ENCODE measurements around the gene LTBP1.

LTBP1 gene

GRCh38 chr2:32937602-32938448 lies 8.9 kb upstream of the LTBP1 start:
- Histone ChIP-seq H3K4me2 (ENCODE audit: low read length) (peak overlapping the region; percentile 43), H2BK5ac (ENCODE audit: low read depth, low read length, poor library complexity) (peak overlapping the region; percentile 81), H3K79me1 (ENCODE audit: low read length) (peaks cover 13% of the 10 kb centered on the region), H4K91ac (ENCODE audit: low read depth, low read length) (peak overlapping the region; percentile 95), H4K8ac (ENCODE audit: low read depth, low read length) (peak overlapping the region; percentile 86), H2AFZ (ENCODE audit: insufficient read depth, low read length, poor library complexity) (no peak overlapping the region), H3K18ac (ENCODE audit: low read length) (peak overlapping the region; percentile 90), H3K27ac (ENCODE audit: low read depth, low read length) (peak overlapping the region; percentile 52), H2BK120ac (ENCODE audit: insufficient read depth, low read length, poor library complexity) (peak overlapping the region; percentile 95), H3K23ac (ENCODE audit: low read length) (no peak overlapping the region), H4K12ac (ENCODE audit: low read depth, low read length) (no peak overlapping the region), H3K4me1 (ENCODE audit: control insufficient read depth in 1 of 2, insufficient read depth in 2 of 2, low read length in 2 of 2) (peaks cover 10 to 18% of the 10 kb centered on the region in 2 experiments), H3K4me3 (ENCODE audit: low read depth, low read length) (no peak overlapping the region), H3K27me3 (ENCODE audit: insufficient read depth, low read length) (no peaks in the 10 kb centered on the region), H3K79me2 (ENCODE audit: control insufficient read depth, insufficient read depth, low read length, poor library complexity) (no peaks in the 10 kb centered on the region), H3K9ac (ENCODE audit: low read length) (no peak overlapping the region), H3K9me3 (ENCODE audit: insufficient read depth, low read depth, low read length) (no peaks in the 10 kb centered on the region), H2BK12ac (ENCODE audit: low read length) (peak overlapping the region; percentile 99), H2AK5ac (ENCODE audit: low read length) (peak overlapping the region; percentile 98), H3K36me3 (ENCODE audit: control insufficient read depth in 1 of 2, insufficient read depth in 2 of 2, low read length in 2 of 2) (no peaks in the 10 kb centered on the region), H3K14ac (ENCODE audit: low read length) (peak overlapping the region; percentile 87), H3K4ac (ENCODE audit: low read depth, low read length) (peak overlapping the region; percentile 93)
- peak; percentile 85 to 90 for DNase-seq
- WGBS (ENCODE audit: extremely low coverage, insufficient coverage, insufficient read length): no CpG with 5 or more reads among the region's 13 CpGs

GRCh38 chr2:32938934-32939333 lies 7.8 kb upstream of the LTBP1 start:
- H2BK5ac ChIP-seq (ENCODE audit: low read depth, low read length, poor library complexity): no peak overlapping the region
- peaks cover 13% of the 10 kb centered on the region for H3K79me1 ChIP-seq (ENCODE audit: low read length)
- H3K4me2 ChIP-seq (ENCODE audit: low read length): no peak overlapping the region
- H3K36me3 ChIP-seq (ENCODE audit: control insufficient read depth in 1 of 2, insufficient read depth in 2 of 2, low read length in 2 of 2): no peaks in the 10 kb centered on the region
- no peak for DNase-seq
- no peak overlapping the region for H2BK12ac ChIP-seq (ENCODE audit: low read length)
- peaks cover 8 to 12% of the 10 kb centered on the region in 2 experiments for H3K4me1 ChIP-seq (ENCODE audit: control insufficient read depth in 1 of 2, insufficient read depth in 2 of 2, low read length in 2 of 2)
- no peak overlapping the region for H3K9ac ChIP-seq (ENCODE audit: low read length)
- H3K4ac ChIP-seq (ENCODE audit: low read depth, low read length): no peak overlapping the region
- no peaks in the 10 kb centered on the region for H3K9me3 ChIP-seq (ENCODE audit: insufficient read depth, low read depth, low read length)
- no peaks in the 10 kb centered on the region for H3K79me2 ChIP-seq (ENCODE audit: control insufficient read depth, insufficient read depth, low read length, poor library complexity)
- H2AFZ ChIP-seq (ENCODE audit: insufficient read depth, low read length, poor library complexity): no peak overlapping the region
- H2BK120ac ChIP-seq (ENCODE audit: insufficient read depth, low read length, poor library complexity): no peak overlapping the region
- H4K8ac ChIP-seq (ENCODE audit: low read depth, low read length): no peak overlapping the region
- no CpG with 5 or more reads among the region's 3 CpGs for WGBS (ENCODE audit: extremely low coverage, insufficient coverage, insufficient read length)
- H3K14ac ChIP-seq (ENCODE audit: low read length): no peak overlapping the region
- no peak overlapping the region for H4K12ac ChIP-seq (ENCODE audit: low read depth, low read length)
- H2AK5ac ChIP-seq (ENCODE audit: low read length): no peak overlapping the region
- no peak overlapping the region for H4K91ac ChIP-seq (ENCODE audit: low read depth, low read length)
- no peak overlapping the region for H3K4me3 ChIP-seq (ENCODE audit: low read depth, low read length)
- H3K18ac ChIP-seq (ENCODE audit: low read length): no peak overlapping the region
- no peak overlapping the region for H3K23ac ChIP-seq (ENCODE audit: low read length)
- peak overlapping the region; percentile 33 for H3K27ac ChIP-seq (ENCODE audit: low read depth, low read length)
- H3K27me3 ChIP-seq (ENCODE audit: insufficient read depth, low read length): no peaks in the 10 kb centered on the region

GRCh38 chr2:32940316-32940997 lies 6.3 kb upstream of the LTBP1 start:
- Histone ChIP-seq H3K18ac (ENCODE audit: low read length) (no peak overlapping the region), H3K27me3 (ENCODE audit: insufficient read depth, low read length) (no peaks in the 10 kb centered on the region), H3K27ac (ENCODE audit: low read depth, low read length) (no peak overlapping the region), H2BK120ac (ENCODE audit: insufficient read depth, low read length, poor library complexity) (no peak overlapping the region), H2BK12ac (ENCODE audit: low read length) (no peak overlapping the region), H3K4me2 (ENCODE audit: low read length) (no peak overlapping the region), H4K12ac (ENCODE audit: low read depth, low read length) (no peak overlapping the region), H3K79me2 (ENCODE audit: control insufficient read depth, insufficient read depth, low read length, poor library complexity) (no peaks in the 10 kb centered on the region), H3K4ac (ENCODE audit: low read depth, low read length) (no peak overlapping the region), H2AK5ac (ENCODE audit: low read length) (no peak overlapping the region), H3K9ac (ENCODE audit: low read length) (no peak overlapping the region), H3K23ac (ENCODE audit: low read length) (no peak overlapping the region), H2BK5ac (ENCODE audit: low read depth, low read length, poor library complexity) (no peak overlapping the region), H3K9me3 (ENCODE audit: insufficient read depth, low read depth, low read length) (no peaks in the 10 kb centered on the region), H2AFZ (ENCODE audit: insufficient read depth, low read length, poor library complexity) (no peak overlapping the region), H4K8ac (ENCODE audit: low read depth, low read length) (no peak overlapping the region), H3K36me3 (ENCODE audit: control insufficient read depth in 1 of 2, insufficient read depth in 2 of 2, low read length in 2 of 2) (no peaks in the 10 kb centered on the region), H3K4me3 (ENCODE audit: low read depth, low read length) (no peak overlapping the region), H3K14ac (ENCODE audit: low read length) (no peak overlapping the region), H4K91ac (ENCODE audit: low read depth, low read length) (no peak overlapping the region), H3K79me1 (ENCODE audit: low read length) (peaks cover 4% of the 10 kb centered on the region), H3K4me1 (ENCODE audit: control insufficient read depth in 1 of 2, insufficient read depth in 2 of 2, low read length in 2 of 2) (peaks cover 3 to 5% of the 10 kb centered on the region in 2 experiments)
- WGBS (ENCODE audit: extremely low coverage, insufficient coverage, insufficient read length): no CpG with 5 or more reads among the region's 8 CpGs
- no peak for DNase-seq

DNA sequence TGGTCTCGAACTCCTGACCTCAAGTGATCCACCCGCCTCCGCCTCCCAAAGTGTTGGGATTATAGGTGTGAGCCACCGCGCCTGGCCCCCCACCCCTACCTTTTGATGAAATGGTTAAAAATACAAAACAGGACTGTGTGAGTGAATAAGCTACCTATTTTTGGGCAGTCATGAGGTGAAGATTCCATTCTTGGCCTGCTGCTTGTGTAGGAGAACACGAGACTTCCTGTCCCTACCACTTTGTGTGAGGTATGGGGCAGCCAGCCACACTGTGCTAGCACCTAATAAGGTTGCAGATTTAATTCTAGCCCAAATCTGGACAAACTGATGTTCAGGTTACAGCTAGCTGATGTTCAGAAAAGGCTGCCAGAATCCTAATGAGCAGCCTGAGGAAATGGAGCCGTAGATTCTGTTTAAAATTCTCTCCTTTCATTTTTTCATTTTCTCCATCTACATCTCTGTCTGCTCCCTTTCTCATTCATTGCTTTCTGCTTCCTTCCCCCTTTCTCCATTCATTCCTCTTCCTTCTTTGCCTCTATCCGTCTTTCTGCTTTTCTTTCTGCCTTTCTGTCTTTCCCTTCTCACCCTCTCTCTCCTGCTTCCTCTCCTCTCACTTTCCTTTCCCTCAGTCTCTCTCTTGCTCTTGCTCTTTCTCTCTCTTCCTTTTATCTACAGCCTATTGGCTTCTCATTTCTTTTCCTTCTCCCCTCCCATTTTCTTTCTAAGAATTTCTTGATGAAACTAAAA lies 4.6 kb upstream of the LTBP1 start:
- no peak overlapping the region for H2BK120ac ChIP-seq (ENCODE audit: insufficient read depth, low read length, poor library complexity)
- H3K4me1 ChIP-seq (ENCODE audit: control insufficient read depth in 1 of 2, insufficient read depth in 2 of 2, low read length in 2 of 2): peaks cover 3 to 5% of the 10 kb centered on the region in 2 experiments
- no peak overlapping the region for H2AFZ ChIP-seq (ENCODE audit: insufficient read depth, low read length, poor library complexity)
- H3K18ac ChIP-seq (ENCODE audit: low read length): no peak overlapping the region
- H4K12ac ChIP-seq (ENCODE audit: low read depth, low read length): no peak overlapping the region
- H3K79me1 ChIP-seq (ENCODE audit: low read length): peaks cover 10% of the 10 kb centered on the region
- no peak overlapping the region for H4K91ac ChIP-seq (ENCODE audit: low read depth, low read length)
- H2AK5ac ChIP-seq (ENCODE audit: low read length): no peak overlapping the region
- no peak overlapping the region for H2BK5ac ChIP-seq (ENCODE audit: low read depth, low read length, poor library complexity)
- H3K9ac ChIP-seq (ENCODE audit: low read length): no peak overlapping the region
- no peak overlapping the region for H3K23ac ChIP-seq (ENCODE audit: low read length)
- no peaks in the 10 kb centered on the region for H3K9me3 ChIP-seq (ENCODE audit: insufficient read depth, low read depth, low read length)
- no peak overlapping the region for H3K4ac ChIP-seq (ENCODE audit: low read depth, low read length)
- no peak overlapping the region for H3K4me3 ChIP-seq (ENCODE audit: low read depth, low read length)
- H3K79me2 ChIP-seq (ENCODE audit: control insufficient read depth, insufficient read depth, low read length, poor library complexity): peaks cover 5% of the 10 kb centered on the region
- no peak for DNase-seq
- peak overlapping the region; percentile 42 for H2BK12ac ChIP-seq (ENCODE audit: low read length)
- no peak overlapping the region for H3K14ac ChIP-seq (ENCODE audit: low read length)
- H3K36me3 ChIP-seq (ENCODE audit: control insufficient read depth in 1 of 2, insufficient read depth in 2 of 2, low read length in 2 of 2): no peaks in the 10 kb centered on the region
- H4K8ac ChIP-seq (ENCODE audit: low read depth, low read length): peak overlapping the region; percentile 16
- no CpG with 5 or more reads among the region's 8 CpGs for WGBS (ENCODE audit: extremely low coverage, insufficient coverage, insufficient read length)
- H3K4me2 ChIP-seq (ENCODE audit: low read length): no peak overlapping the region
- H3K27ac ChIP-seq (ENCODE audit: low read depth, low read length): no peak overlapping the region
- no peaks in the 10 kb centered on the region for H3K27me3 ChIP-seq (ENCODE audit: insufficient read depth, low read length)
